H1 (cell line): ENCODE measurements around the gene PALM2AKAP2. TPM values are rescaled to one million over a fixed set of nuclear protein-coding genes. Genes with fewer than 3 reads are reported as not detected.

Source experiments
- CTCF ChIP-seq, 3 experiments: IDR thresholded peaks; 1 replicate in 2 of 3; 2 replicates in 1 of 3; pipeline versions ENCODE4 v1.5.1 to v1.6.1; 2011; ENCODE audit warnings: low read length in 3 of 3, mild to moderate bottlenecking in 3 of 3, inconsistent platforms in 2 of 3, low read depth in 1 of 3, moderate library complexity in 1 of 3; ENCODE audit not compliant: insufficient read depth in 1 of 3; ENCODE audit errors: control extremely low read depth in 1 of 3
- POLR2A ChIP-seq, 2 experiments: IDR thresholded peaks; 1 replicate in 1 of 2; 2 replicates in 1 of 2; pipeline ENCODE4 v1.6.1; 2011; ENCODE audit warnings: low read depth in 2 of 2, low read length in 2 of 2, mild to moderate bottlenecking in 2 of 2; ENCODE audit errors: control extremely low read depth in 1 of 2
- POU5F1 ChIP-seq: IDR thresholded peaks from 2 replicates; pipeline ENCODE4 v1.6.1; 2011; ENCODE audit warnings: low read depth, mild to moderate bottlenecking, low read length, moderate library complexity
- RNF2 ChIP-seq: fragments of 200-900, 300-1000 bp; sonication (generic); IDR thresholded peaks from 2 replicates; pipeline ENCODE4 v1.7.1; 2016; ENCODE audit warnings: borderline replicate concordance, low read depth, mild to moderate bottlenecking, antibody characterized with exemption, low read length; ENCODE audit not compliant: poor library complexity, severe bottlenecking; ENCODE audit errors: missing control alignments
- SAP30 ChIP-seq: fragments of 300-600 bp; sonication (generic); IDR thresholded peaks from 2 replicates; pipeline ENCODE4 v1.7.1; 2012; ENCODE audit warnings: low read length, moderate library complexity, mild to moderate bottlenecking, inconsistent platforms; ENCODE audit not compliant: insufficient read depth, insufficient replicate concordance
- TAF7 ChIP-seq: optimal IDR thresholded peaks from 2 replicates; pipeline ENCODE3; 2011; ENCODE audit warnings: low read depth, mild to moderate bottlenecking, inconsistent platforms, low read length, moderate library complexity, borderline replicate concordance
- polyA plus RNA-seq, 7 experiments: library from polyadenylated mRNA; depleted of rRNA in 3 of 7; stranded (reverse) in 5 of 7; unstranded in 2 of 7; fragments of >200 nt in 5 of 7; fragments of 200-250 nt in 2 of 7; gene quantifications; 1 replicate in 5 of 7; 2 replicates in 1 of 7; 4 replicates in 1 of 7; pipeline versions ENCODE4 v1.2.1 to v1.2.3, GENCODE V29; 2011 to 2013; ENCODE audit warnings: missing spikeins in 2 of 7, mixed read lengths in 2 of 7
- total RNA-seq: library from RNA; stranded (reverse); fragmentation: NEBNext Ultra II Directional; extraction: Animal tissue kit (Norgen Biotek cat#: 25700); gene quantifications from 2 replicates; pipeline ENCODE4 v1.2.1, GENCODE V29; 2021

Gene PALM2AKAP2
- total and polyA plus RNA-seq, 2 of the 8 experiments (the other 6 are each of a cell fraction or from before 2014, with no cell fraction given), result 0.38 to 20.5 TPM

- TF ChIP-seq POU5F1, result no peak
- no peak for TF ChIP-seq CTCF (IDR thresholded peaks at IDR 0.05; ENCODE audit: control extremely low read depth in 1 of 3, insufficient read depth in 1 of 3, low read depth in 1 of 3, low read length in 3 of 3)
- no peak for TF ChIP-seq RNF2
- no peak for TF ChIP-seq SAP30
- no peak for TF ChIP-seq POLR2A (IDR thresholded peaks at IDR 0.05; ENCODE audit: control extremely low read depth in 1 of 2, low read depth in 2 of 2, low read length in 2 of 2)
- no peak for TF ChIP-seq TAF7
Observed at GRCh38 chr9:109769250-109769649, 10.7 kb upstream of the PALM2AKAP2 start (continued).
